Omental fat pad (tissue), 4 donors: Measurements from ENCODE around the gene APOO. TPM values are rescaled to one million over a fixed set of nuclear protein-coding genes. Genes with fewer than 3 reads are reported as not detected.

Source experiments
- ATAC-seq: fragments of 150-250 bp; one replicate; pipeline ENCODE4 v1.9.1; 2016; ENCODE audit warnings: mild to moderate bottlenecking, moderate library complexity; ENCODE audit not compliant: low FRiP score
- DNase-seq: peaks from one replicate; pipeline ENCODE4 v3.0.0-alpha.2; 2019; ENCODE audit warnings: low spot score
- total RNA-seq, 4 donors: library from RNA; depleted of rRNA; stranded (reverse); fragments of >200 nt; gene quantifications; one replicate each; pipeline ENCODE4 v1.1.0, GENCODE V29; 2016
- TF ChIP-seq, protein P1 (sequence below), 3 donors: fragments of 450-650 bp; IDR thresholded peaks; one replicate each; pipeline ENCODE4 v1.5.1; 2016 to 2017; ENCODE audit warnings: antibody characterized with exemption in 3 of 3, mild to moderate bottlenecking in 3 of 3, moderate library complexity in 2 of 3

Gene APOO
- total RNA-seq, 4 donors from 2014 or later = 4.4 to 10.0 (median 4.9) TPM

DNA sequence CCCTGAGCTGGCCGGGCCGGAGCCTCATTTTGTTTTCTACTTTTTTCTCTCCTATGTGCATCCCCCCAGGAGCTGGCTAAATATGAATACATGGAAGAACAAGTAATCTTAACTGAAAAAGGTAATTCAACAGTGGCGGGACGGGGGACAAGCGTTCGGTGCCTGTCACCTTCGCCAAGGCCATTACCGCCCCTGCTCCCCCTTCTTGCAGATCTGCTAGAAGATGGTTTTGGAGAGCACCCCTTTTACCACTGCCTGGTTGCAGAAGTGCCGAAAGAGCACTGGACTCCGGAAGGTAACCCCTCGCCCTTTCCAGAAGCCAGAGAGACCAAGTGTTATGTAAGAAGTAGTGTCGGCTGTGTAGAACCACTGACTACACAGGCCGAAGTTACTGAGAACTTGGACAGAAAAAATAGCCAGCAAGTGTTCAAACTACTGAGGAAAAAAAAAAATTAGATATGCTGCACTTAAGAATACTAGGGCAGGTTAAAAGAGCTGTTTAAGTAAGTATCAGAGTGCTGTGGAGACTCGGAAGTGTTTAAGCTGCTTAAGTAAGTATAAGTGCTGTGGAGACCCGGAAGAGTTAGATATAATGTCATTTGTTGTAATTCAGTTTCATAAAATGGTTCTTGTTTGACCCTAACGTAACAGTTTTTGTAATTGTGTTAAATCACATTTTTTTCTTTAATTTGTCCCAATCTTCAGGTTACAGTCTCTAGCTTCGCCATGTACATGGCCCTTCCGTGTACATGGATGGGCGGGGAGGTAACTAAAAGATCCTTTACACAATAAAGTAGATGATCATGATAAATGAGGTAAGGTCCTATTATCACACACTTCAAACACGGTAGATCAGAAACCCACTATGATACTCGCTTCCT is 123.9 kb downstream of the APOO start:
- DNase-seq (no peak), ATAC-seq (no peak)
- TF ChIP-seq, protein P1, sequence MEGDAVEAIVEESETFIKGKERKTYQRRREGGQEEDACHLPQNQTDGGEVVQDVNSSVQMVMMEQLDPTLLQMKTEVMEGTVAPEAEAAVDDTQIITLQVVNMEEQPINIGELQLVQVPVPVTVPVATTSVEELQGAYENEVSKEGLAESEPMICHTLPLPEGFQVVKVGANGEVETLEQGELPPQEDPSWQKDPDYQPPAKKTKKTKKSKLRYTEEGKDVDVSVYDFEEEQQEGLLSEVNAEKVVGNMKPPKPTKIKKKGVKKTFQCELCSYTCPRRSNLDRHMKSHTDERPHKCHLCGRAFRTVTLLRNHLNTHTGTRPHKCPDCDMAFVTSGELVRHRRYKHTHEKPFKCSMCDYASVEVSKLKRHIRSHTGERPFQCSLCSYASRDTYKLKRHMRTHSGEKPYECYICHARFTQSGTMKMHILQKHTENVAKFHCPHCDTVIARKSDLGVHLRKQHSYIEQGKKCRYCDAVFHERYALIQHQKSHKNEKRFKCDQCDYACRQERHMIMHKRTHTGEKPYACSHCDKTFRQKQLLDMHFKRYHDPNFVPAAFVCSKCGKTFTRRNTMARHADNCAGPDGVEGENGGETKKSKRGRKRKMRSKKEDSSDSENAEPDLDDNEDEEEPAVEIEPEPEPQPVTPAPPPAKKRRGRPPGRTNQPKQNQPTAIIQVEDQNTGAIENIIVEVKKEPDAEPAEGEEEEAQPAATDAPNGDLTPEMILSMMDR (IDR thresholded peaks at IDR 0.05) = no peak

Other genes with a start within 250 kb of the APOO start
- 100 to 1,000 TPM; 106 to 140 (median 120) TPM for gene PRDX4, start 240.4 kb downstream of the APOO start, total RNA-seq
- gene ACOT9, start 164.7 kb downstream of the APOO start, total RNA-seq = 10 to 100 TPM; 39.0 to 65.3 (median 57.3) TPM
- 1,000 to 10,000 TPM; 1,071 to 2,815 (median 2,155) TPM for gene SAT1, start 124.8 kb downstream of the APOO start, total RNA-seq
- not detected for gene CXorf58, start 68 bp upstream of the APOO start, total RNA-seq
- 10 to 100 TPM in 3 of 4 donors, 1 to 10 TPM in 1; 7.7 to 56.9 (median 16.0) TPM for gene KLHL15, start 119.2 kb upstream of the APOO start, total RNA-seq
- 100 to 1,000 TPM in 2 of 4 donors, 10 to 100 TPM in 2; 75.2 to 154 (median 108) TPM for gene EIF2S3, start 147.0 kb upstream of the APOO start, total RNA-seq
- 10 to 100 TPM; 40.4 to 78.2 (median 44.9) TPM for gene ZFX, start 241.8 kb upstream of the APOO start, total RNA-seq